Esophagus muscularis mucosa (tissue), 4 donors: ENCODE measurements around the gene MAP1A.

Source experiments
- CTCF ChIP-seq, 3 experiments: fragments of 200-600 bp in 2 of 3; fragments of 450-650 bp in 1 of 3; sonication (generic) in 2 of 3; IDR thresholded peaks; one replicate each; pipeline ENCODE4 v1.5.1; 2017 to 2019; ENCODE audit warnings: antibody characterized with exemption in 3 of 3, mild to moderate bottlenecking in 2 of 3, moderate library complexity in 1 of 3
- EP300 ChIP-seq: sonication (generic); formaldehyde crosslinking; IDR thresholded peaks from one replicate; pipeline ENCODE4 v1.6.1; 2017; ENCODE audit warnings: antibody characterized with exemption
- POLR2A ChIP-seq: fragments of 450-650 bp; IDR thresholded peaks from one replicate; pipeline ENCODE4 v1.6.1; 2017; ENCODE audit warnings: antibody characterized with exemption, moderate library complexity, mild to moderate bottlenecking, low read depth
- POLR2AphosphoS5 ChIP-seq, 2 donors: sonication (generic); formaldehyde crosslinking; IDR thresholded peaks; one replicate each; pipeline ENCODE4 v1.6.1; 2017; ENCODE audit warnings: antibody characterized with exemption in 2 of 2

- no peak for TF ChIP-seq CTCF (IDR thresholded peaks at IDR 0.05)
- TF ChIP-seq POLR2AphosphoS5 (IDR thresholded peaks at IDR 0.05) = no peak
- no peak for TF ChIP-seq POLR2A
- TF ChIP-seq EP300 = no peak
Measured at GRCh38 chr15:43520138-43520537, 2.7 kb downstream of the MAP1A start.
